Osteocyte (in vitro differentiated cells): ENCODE data around the gene ENG. TPM values are rescaled to one million over a fixed set of nuclear protein-coding genes. Genes with fewer than 3 reads are reported as not detected.

ENCODE experiments used
- DNase-seq: peaks from one replicate; pipeline ENCODE4 v3.0.0; 2021; ENCODE audit warnings: mixed read lengths; ENCODE audit not compliant: unreplicated experiment; ENCODE audit errors: extremely low spot score
- H3K27ac Mint-ChIP-seq: one replicate; pipeline ENCODE4 v1.8.0; 2021; ENCODE audit warnings: mild to moderate bottlenecking, mixed read lengths; ENCODE audit not compliant: unreplicated experiment
- H3K27me3 Mint-ChIP-seq: one replicate; pipeline ENCODE4 v1.8.0; 2021; ENCODE audit warnings: mixed read lengths; ENCODE audit not compliant: unreplicated experiment
- H3K36me3 Mint-ChIP-seq: one replicate; pipeline ENCODE4 v1.8.0; 2021; ENCODE audit warnings: mixed read lengths; ENCODE audit not compliant: unreplicated experiment
- H3K4me1 Mint-ChIP-seq: one replicate; pipeline ENCODE4 v1.8.0; 2021; ENCODE audit warnings: mixed read lengths; ENCODE audit not compliant: unreplicated experiment
- H3K4me3 Mint-ChIP-seq: one replicate; pipeline ENCODE4 v1.8.0; 2021; ENCODE audit warnings: mild to moderate bottlenecking, moderate library complexity, mixed read lengths; ENCODE audit not compliant: unreplicated experiment
- H3K9me3 Mint-ChIP-seq: one replicate; pipeline ENCODE4 v1.8.0; 2021; ENCODE audit warnings: mixed read lengths; ENCODE audit not compliant: unreplicated experiment
- total RNA-seq: library from RNA; stranded (reverse); gene quantifications from 2 replicates; pipeline ENCODE4 v1.2.1, GENCODE V29; 2021
- TF ChIP-seq, protein P1 (sequence below): fragments of 200-600 bp; sonication (generic); IDR thresholded peaks from 2 replicates; pipeline ENCODE4 v1.5.0; 2021; ENCODE audit warnings: antibody characterized with exemption, mild to moderate bottlenecking, moderate library complexity

Gene ENG
- total RNA-seq, 1 donor from 2014 or later, result 143 TPM

DNA sequence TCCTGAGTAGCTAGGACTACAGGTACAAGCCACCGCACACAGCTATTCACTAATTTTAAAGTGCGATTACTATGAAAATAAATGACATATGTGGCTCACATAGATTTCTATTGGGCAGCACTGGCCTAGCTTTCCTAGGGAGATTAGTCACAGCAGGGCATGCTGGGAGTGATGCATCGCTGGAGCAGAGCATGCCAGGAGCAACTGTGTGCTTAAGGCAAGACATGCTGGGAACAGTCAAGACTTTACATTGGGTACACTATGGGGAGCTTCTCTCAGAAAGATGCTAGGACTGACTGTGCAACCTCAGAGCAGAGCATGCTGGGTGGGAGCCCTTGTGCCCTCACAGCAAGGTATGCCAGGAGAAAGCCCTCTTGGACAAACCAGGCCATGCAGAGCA, 35.6 kb upstream of the ENG start:
- H3K36me3 Mint-ChIP-seq, result peaks cover 45% of the 10 kb centered on the region
- peaks cover 9% of the 10 kb centered on the region for H3K4me1 Mint-ChIP-seq
- no peak overlapping the region for H3K27ac Mint-ChIP-seq
- no peak for DNase-seq
- no peaks in the 10 kb centered on the region for H3K27me3 Mint-ChIP-seq
- H3K9me3 Mint-ChIP-seq, result no peaks in the 10 kb centered on the region
- TF ChIP-seq, protein P1, sequence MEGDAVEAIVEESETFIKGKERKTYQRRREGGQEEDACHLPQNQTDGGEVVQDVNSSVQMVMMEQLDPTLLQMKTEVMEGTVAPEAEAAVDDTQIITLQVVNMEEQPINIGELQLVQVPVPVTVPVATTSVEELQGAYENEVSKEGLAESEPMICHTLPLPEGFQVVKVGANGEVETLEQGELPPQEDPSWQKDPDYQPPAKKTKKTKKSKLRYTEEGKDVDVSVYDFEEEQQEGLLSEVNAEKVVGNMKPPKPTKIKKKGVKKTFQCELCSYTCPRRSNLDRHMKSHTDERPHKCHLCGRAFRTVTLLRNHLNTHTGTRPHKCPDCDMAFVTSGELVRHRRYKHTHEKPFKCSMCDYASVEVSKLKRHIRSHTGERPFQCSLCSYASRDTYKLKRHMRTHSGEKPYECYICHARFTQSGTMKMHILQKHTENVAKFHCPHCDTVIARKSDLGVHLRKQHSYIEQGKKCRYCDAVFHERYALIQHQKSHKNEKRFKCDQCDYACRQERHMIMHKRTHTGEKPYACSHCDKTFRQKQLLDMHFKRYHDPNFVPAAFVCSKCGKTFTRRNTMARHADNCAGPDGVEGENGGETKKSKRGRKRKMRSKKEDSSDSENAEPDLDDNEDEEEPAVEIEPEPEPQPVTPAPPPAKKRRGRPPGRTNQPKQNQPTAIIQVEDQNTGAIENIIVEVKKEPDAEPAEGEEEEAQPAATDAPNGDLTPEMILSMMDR, result no peak
- no peak overlapping the region for H3K4me3 Mint-ChIP-seq

DNA sequence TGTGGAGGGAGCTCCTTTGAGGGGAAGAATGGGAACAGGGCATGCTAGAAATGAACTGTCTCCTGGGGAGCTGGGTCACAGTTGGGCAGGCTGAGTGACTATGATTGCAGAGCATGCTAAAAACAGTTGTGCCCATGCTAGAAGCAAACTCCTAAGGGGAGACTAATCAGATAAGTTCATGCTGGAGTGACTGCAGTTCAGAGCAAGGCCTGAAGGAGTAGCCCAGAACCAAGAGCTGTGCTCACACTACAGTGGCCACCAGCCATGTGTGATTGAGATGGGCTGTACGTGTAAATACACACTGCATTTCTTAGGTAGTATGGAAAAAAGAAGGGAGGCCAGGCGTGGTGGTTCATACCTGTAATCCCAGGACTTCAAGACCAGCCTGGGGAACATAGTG, 33.3 kb upstream of the ENG start:
- no peaks in the 10 kb centered on the region for H3K9me3 Mint-ChIP-seq
- no peak overlapping the region for H3K4me3 Mint-ChIP-seq
- H3K36me3 Mint-ChIP-seq, result peaks cover 32% of the 10 kb centered on the region
- TF ChIP-seq, protein P1, result peak; percentile 13
- peaks cover 24% of the 10 kb centered on the region for H3K4me1 Mint-ChIP-seq
- H3K27ac Mint-ChIP-seq, result no peak overlapping the region
- no peaks in the 10 kb centered on the region for H3K27me3 Mint-ChIP-seq
- no peak for DNase-seq

DNA sequence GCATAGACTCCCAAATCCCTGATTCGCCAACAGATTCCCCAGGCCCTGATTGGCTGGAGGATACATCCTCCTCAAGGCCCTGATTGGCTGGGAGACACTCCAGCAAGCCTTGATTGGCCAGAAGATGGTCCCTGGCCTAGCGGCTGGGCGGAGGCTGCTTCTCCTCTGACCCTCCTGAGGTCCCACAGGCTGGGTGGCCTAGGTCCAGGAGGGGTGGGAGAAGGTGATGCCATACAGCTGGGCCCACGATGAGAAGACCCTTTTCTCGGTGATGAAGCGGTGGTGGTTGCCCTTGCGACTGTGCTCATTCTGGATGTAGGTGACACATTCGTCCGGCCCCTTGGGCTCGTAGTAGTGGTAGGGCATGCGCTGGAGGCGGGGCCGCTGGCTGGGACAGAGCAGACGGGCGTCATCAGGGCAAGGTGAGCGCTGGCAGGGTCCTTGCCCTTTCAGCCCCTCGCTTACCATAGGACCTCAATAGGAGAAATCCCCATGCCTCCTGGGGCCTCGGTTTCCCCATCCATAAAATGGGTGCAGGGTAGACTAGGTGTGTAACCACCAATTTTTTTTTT, 32.0 kb upstream of the ENG start:
- Mint-ChIP-seq H3K9me3 (no peaks in the 10 kb centered on the region), H3K27ac (peak overlapping the region; percentile 31), H3K36me3 (peaks cover 27% of the 10 kb centered on the region), H3K27me3 (no peaks in the 10 kb centered on the region), H3K4me3 (no peak overlapping the region), H3K4me1 (peaks cover 30% of the 10 kb centered on the region)
- TF ChIP-seq, protein P1, result no peak
- DNase-seq, result no peak

DNA sequence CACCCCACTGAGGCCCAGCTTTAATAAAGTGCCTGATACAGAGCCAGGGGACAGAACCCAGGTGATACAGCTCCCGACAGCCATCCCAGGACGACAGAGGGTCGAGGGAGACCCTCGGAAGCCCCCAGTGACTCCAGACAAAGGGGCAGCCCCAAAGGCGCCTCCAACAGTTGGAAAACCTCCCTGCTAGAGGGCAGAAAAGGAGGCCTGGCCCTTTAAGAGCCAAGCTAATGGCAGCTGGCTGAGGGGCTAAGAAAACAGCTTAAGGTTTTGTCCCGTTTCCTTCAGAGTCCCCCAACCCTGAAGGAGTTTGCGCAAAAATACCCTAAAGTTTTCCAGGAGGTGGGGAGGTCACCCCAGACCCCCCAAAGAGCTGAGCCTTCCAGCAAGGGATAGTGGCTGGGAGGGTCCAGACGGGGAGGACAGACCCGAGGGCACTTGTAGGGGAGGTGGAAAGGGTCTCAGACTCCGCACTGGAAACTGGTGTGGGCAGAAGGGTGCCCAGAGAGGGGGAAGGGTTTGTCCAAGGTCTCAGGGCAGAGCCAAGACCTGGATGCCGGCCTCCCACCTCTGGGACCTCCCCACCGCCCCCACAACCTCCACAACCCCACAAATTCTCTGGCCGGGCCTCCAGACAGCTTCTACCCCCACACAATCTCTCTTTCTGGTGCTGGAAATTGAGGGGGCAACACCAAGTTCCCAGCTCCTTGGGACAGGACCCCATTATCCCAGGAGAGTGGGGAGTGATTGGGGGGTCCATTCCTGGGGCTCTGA, 31.2 kb upstream of the ENG start:
- Mint-ChIP-seq H3K36me3 (peaks cover 22% of the 10 kb centered on the region), H3K27me3 (no peaks in the 10 kb centered on the region), H3K27ac (peak overlapping the region; percentile 78), H3K4me3 (no peak overlapping the region), H3K9me3 (no peaks in the 10 kb centered on the region), H3K4me1 (peaks cover 30% of the 10 kb centered on the region)
- DNase-seq, result no peak
- TF ChIP-seq, protein P1, result no peak

- no peak for DNase-seq
- TF ChIP-seq, protein P1, result no peak
- Mint-ChIP-seq H3K9me3 (no peaks in the 10 kb centered on the region), H3K4me1 (peaks cover 30% of the 10 kb centered on the region), H3K27ac (peak overlapping the region; percentile 78), H3K36me3 (peaks cover 22% of the 10 kb centered on the region), H3K4me3 (peak overlapping the region; percentile 10), H3K27me3 (no peaks in the 10 kb centered on the region)
Observed at GRCh38 chr9:127884976-127885490, 30.6 kb upstream of the ENG start.
